Activated T-helper 1 cell treated with anti-CD3 and anti-CD28 coated beads, Interleukin-12 subunit alpha, Interleukin-12 subunit beta, Interleukin-2, Interleukin-4 antibody, amounts not matched to agents 30 ng/mL and 10 ng/mL and 1 ng/mL, durations not matched to agents 14 hours and 24 hours and 36 hours (primary cell): ENCODE measurements around the gene RNF183. TPM values are rescaled to one million over a fixed set of nuclear protein-coding genes. Genes with fewer than 3 reads are reported as not detected.

Source experiments
- DNase-seq: peaks from one replicate; pipeline ENCODE4 v3.0.0; 2021; ENCODE audit warnings: low spot score
- H3K27ac Mint-ChIP-seq: one replicate; pipeline ENCODE4 v1.8.0; 2021; ENCODE audit warnings: mild to moderate bottlenecking, mixed read lengths
- H3K27me3 Mint-ChIP-seq: one replicate; pipeline ENCODE4 v1.8.0; 2022; ENCODE audit warnings: mild to moderate bottlenecking, moderate library complexity, mixed read lengths; ENCODE audit not compliant: insufficient read depth
- H3K36me3 Mint-ChIP-seq: one replicate; pipeline ENCODE4 v1.8.0; 2021; ENCODE audit warnings: low read depth, mixed read lengths
- H3K4me1 Mint-ChIP-seq: one replicate; pipeline ENCODE4 v1.8.0; 2021; ENCODE audit warnings: low read depth, mixed read lengths
- H3K4me3 Mint-ChIP-seq: one replicate; pipeline ENCODE4 v1.8.0; 2021; ENCODE audit warnings: mild to moderate bottlenecking, moderate library complexity, mixed read lengths
- H3K9me3 Mint-ChIP-seq: one replicate; pipeline ENCODE4 v1.8.0; 2021; ENCODE audit warnings: mixed read lengths
- intact Hi-C: fragments of 100-400 bp; cut with micrococcal nuclease; formaldehyde crosslinking; loops from one replicate; pipeline ENCODE4 v1.15.1; 2024
- total RNA-seq: library from RNA; stranded (reverse); gene quantifications from 2 replicates; pipeline ENCODE4 v1.2.3, GENCODE V29; 2022

Gene RNF183
- total RNA-seq, 1 donor from 2014 or later: not detected

DNA sequence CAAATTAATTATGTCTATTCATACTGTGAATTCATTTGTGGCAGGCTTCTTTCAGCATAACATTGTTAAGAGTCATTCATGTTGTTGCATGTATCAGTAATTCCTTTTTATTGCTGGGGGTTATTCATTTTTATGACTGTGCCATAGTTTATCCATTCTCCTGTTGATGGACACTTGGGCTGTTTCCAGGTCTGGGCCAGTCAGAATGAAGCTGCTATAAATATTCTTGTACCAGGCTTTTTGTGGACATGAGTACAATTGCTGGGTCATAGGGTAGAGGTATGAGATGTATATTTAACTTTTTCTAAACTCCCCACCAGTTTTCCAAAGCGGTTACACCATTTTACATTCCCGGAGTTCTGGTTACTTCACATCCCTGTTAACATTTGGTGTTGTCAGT is 14.1 kb downstream of the RNF183 start:
- no peaks in the 10 kb centered on the region for H3K9me3 Mint-ChIP-seq
- H3K36me3 Mint-ChIP-seq: peaks cover 58% of the 10 kb centered on the region
- DNase-seq: no peak
- no peak overlapping the region for H3K4me3 Mint-ChIP-seq
- H3K27ac Mint-ChIP-seq: no peak overlapping the region
- intact Hi-C loops: no loop called here
- no peaks in the 10 kb centered on the region for H3K4me1 Mint-ChIP-seq
- H3K27me3 Mint-ChIP-seq: no peaks in the 10 kb centered on the region

DNA sequence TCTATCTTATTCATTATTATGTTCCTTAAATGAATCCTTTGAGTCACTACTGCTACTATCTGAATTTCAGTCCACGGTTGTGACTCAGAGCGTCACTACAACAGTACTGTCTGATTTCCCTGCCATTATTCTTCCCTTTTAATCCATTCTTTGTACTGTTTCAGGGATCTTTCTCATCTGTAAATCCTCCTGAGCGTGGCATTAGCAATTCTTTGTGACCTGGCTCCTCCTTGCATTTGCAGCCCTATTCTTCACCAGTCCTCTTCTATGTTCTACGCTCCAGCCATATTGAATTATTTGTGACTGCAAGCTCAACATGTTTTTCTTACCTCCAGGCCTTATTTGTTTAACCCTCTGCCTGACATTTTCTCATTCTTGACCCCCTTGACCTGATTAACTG is 21.8 kb downstream of the RNF183 start:
- Mint-ChIP-seq H3K9me3 (no peaks in the 10 kb centered on the region), H3K27ac (no peak overlapping the region), H3K4me3 (no peak overlapping the region), H3K36me3 (peaks cover 64% of the 10 kb centered on the region), H3K4me1 (peaks cover 30% of the 10 kb centered on the region), H3K27me3 (no peaks in the 10 kb centered on the region)
- DNase-seq: no peak
- intact Hi-C loops: no loop called here

DNA sequence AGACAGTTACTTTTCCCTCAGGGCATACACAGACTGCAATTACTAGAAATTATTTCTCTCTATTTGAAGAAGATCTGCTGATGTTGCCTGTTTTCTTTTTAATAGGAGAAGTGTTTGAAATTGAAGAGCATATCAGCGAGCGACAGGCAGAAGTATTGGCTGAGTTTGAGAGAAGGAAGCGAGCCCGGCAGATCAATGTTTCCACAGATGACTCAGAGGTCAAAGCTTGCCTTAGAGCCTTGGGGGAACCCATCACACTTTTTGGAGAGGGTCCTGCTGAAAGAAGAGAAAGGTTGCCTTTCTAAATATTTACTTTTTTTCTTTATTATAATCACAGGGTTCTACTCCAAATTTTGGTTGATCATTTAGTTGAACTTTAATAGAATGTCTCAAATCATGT is 24.3 kb downstream of the RNF183 start:
- intact Hi-C loops: loop anchor here (10.0 kb wide), 1 partner anchor 1106 kb away; the partner anchor contains the start of gene AKNA
- Mint-ChIP-seq H3K27ac (no peak overlapping the region), H3K4me1 (peaks cover 30% of the 10 kb centered on the region), H3K4me3 (no peak overlapping the region), H3K9me3 (no peaks in the 10 kb centered on the region), H3K36me3 (peaks cover 49% of the 10 kb centered on the region), H3K27me3 (no peaks in the 10 kb centered on the region)
- no peak for DNase-seq

DNA sequence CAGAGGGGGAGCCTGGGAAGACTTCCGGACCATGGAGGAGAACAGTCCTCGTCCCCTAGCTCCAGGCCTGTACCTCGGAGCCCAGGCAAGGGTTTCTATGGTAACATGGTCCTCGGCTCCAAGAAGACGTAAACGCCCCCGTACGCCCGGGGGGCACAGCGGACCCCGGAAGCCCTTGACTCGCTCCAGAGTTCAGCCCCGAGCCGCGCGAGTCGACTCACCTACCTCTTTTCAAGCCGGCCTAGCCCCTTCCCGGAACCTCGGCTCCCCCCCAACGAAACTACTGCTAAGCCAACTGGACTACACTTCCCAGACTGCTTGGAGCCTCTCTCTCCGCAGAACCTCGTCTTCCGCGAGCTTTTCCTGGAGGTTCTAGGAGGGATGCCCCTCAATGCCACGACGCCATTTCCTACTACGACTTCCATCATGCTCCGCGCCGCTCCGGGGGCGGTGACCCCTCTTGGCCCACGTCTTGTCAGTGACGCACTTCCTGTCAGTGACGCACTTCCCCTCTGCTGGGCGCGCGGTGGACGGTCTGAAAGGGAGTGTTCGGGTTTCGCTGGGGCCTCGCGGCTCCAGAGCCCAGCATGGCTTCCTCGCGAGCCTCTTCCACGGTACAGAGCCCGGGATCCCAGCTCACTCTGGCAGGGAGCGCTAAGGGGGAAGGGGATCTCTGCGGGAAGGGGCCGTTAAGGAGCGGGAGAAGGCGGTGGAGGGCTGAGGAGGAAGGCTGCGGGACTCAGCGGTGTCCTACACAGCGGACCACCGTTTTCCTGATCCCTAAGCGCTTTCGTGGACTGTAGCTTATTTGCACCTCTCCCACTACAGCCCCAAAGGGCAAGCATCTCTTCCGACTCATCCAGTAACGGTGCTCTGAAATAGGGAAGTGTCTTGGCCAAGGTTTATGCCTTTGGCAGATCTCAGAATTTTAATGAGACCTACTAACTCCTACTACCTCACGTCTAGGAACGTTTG is 27.7 kb downstream of the RNF183 start, which contains the start of the genes CDC26 and PRPF4:
Gene CDC26 (minus strand): TSS at position 416 of the 975 bp plus-strand sequence. CDS start 3,065 bp downstream, outside the sequence.
Gene PRPF4 (plus strand): TSS at position 502 of the 975 bp plus-strand sequence. CDS start 86 bp downstream, at position 588.
- DNase-seq: peak; percentile 94
- Mint-ChIP-seq H3K27me3 (no peaks in the 10 kb centered on the region), H3K36me3 (peaks cover 39% of the 10 kb centered on the region), H3K27ac (no peak within 1 kb of the TSS), H3K4me1 (peaks cover 30% of the 10 kb centered on the region), H3K9me3 (no peaks in the 10 kb centered on the region), H3K4me3 (no peak within 1 kb of the TSS)
- intact Hi-C loops: loop anchor here (1.0 to 10.0 kb wide), 12 partner anchors 54 to 1109 kb away; partner anchors contain the start of genes AKNA, ALAD, C9orf43 and FKBP15

DNA sequence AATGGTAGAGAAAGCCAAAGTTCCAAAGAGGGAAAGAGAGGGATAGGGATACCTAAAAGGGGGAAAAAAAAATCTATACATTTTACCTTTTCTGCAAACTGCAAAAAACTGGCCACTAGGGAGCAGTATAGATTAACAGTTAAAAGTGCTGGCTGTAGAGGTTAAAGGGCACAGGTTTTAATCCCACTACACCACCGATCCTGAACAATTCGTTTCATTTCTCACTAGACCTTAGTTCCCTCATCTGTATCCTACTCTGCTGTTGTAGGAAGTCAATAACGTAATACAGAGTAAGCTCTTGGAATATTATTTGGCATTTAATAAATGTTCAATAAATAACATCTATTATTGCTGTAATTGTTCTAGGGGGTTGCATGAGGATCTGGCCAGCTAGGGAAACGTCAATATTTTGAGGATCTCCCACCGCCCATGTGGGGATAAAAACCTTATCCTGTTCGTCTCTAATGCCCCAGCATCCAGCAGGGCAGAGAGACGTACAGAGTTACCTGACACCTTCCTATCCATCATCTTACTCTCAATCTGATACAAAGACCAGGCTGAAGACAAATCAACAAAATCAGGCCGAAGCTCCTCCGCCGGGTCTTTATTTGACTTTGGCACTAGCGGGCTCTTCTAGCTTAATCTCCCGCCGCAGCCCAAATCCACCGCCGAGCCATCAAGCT is 28.6 kb downstream of the RNF183 start:
- intact Hi-C loops: loop anchor here (1.0 to 10.0 kb wide), 13 partner anchors 53 to 1110 kb away; partner anchors contain the start of genes AKNA, ALAD, C9orf43 and FKBP15
- H3K9me3 Mint-ChIP-seq: no peaks in the 10 kb centered on the region
- no peaks in the 10 kb centered on the region for H3K27me3 Mint-ChIP-seq
- H3K36me3 Mint-ChIP-seq: peaks cover 36% of the 10 kb centered on the region
- no peak overlapping the region for H3K27ac Mint-ChIP-seq
- peak; percentile 19 for DNase-seq
- H3K4me3 Mint-ChIP-seq: no peak overlapping the region
- H3K4me1 Mint-ChIP-seq: peaks cover 27% of the 10 kb centered on the region

DNA sequence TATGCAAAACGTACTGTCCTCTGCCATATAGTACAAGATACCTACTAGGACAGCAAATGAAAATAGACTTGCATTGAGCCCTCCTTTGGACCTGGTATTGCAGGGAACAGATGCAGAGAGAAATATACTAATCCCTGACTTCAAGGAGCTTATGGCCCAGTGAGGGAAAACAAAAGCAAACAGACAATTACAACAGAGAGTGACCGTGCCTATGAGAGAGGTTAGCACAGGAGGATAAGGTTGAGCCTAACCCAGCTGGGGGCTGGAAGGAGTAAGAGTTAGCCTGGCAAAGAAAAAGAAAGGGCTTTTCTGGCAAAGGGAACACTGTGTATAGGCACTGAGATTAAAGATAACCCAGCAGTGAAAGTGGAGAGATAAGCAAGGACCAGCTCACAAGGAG is 33.3 kb downstream of the RNF183 start:
- peaks cover 38% of the 10 kb centered on the region for H3K36me3 Mint-ChIP-seq
- peaks cover 17% of the 10 kb centered on the region for H3K4me1 Mint-ChIP-seq
- no peak overlapping the region for H3K4me3 Mint-ChIP-seq
- H3K9me3 Mint-ChIP-seq: no peaks in the 10 kb centered on the region
- intact Hi-C loops: loop anchor here (5.0 to 10.0 kb wide), 2 partner anchors 158 to 1115 kb away; partner anchors contain the start of gene AKNA
- no peak for DNase-seq
- H3K27me3 Mint-ChIP-seq: no peaks in the 10 kb centered on the region
- no peak overlapping the region for H3K27ac Mint-ChIP-seq

DNA sequence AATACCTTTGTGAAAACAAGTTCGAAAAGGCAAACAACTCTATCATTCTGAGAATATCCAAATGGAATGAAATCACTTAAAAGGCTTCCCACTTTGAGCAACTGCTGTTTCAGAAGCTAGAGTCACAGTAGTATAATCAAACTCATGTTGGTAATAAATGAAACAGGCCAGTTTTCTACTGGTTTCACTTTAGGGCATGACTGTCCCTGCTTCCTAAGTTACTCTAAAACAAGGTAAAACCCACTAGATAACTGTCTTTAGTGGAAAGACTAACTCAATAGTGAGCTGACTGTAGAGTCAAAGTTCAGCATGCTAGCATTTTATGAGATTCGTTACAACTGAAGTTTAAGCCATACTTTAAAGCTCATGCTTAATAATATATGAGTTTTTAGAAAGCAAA is 33.8 kb downstream of the RNF183 start:
- H3K4me3 Mint-ChIP-seq: no peak overlapping the region
- H3K4me1 Mint-ChIP-seq: peaks cover 17% of the 10 kb centered on the region
- no peak for DNase-seq
- no peaks in the 10 kb centered on the region for H3K9me3 Mint-ChIP-seq
- H3K27me3 Mint-ChIP-seq: no peaks in the 10 kb centered on the region
- H3K27ac Mint-ChIP-seq: no peak overlapping the region
- peaks cover 40% of the 10 kb centered on the region for H3K36me3 Mint-ChIP-seq
- intact Hi-C loops: no loop called here

DNA sequence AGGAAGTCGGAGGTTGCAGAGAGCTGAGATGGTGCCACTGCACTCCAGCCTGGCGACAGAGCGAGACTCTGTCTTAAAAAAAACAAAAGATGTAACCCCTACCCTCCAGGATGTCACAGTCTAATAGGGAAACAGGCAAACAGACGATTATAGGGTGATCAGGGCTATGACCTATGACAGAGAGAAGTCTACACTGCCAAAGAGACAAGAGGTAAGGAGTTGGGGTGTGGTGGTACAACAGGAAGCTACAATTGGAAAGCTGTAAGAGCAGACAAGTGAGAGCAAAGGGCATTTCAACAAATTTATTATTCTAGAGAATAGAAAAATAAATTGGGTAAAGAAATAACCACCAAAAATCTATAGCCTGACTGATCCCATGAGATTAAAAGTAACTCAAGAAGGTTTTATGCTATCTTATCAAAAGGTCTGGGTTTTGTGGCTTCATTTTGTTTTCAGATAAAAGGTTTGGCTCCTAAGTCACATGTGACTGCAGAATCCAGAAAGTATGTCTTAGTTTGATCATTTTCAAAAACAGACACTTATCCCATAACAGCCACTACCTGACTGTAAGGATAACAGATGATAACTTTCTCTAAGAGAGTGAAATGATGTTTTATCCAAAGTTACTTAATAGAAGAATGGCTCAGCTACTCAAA is 35.1 kb downstream of the RNF183 start:
- Mint-ChIP-seq H3K36me3 (peaks cover 38% of the 10 kb centered on the region), H3K27me3 (no peaks in the 10 kb centered on the region), H3K4me3 (no peak overlapping the region), H3K4me1 (peaks cover 17% of the 10 kb centered on the region), H3K9me3 (no peaks in the 10 kb centered on the region), H3K27ac (peak overlapping the region; percentile 6)
- intact Hi-C loops: no loop called here
- no peak for DNase-seq

DNA sequence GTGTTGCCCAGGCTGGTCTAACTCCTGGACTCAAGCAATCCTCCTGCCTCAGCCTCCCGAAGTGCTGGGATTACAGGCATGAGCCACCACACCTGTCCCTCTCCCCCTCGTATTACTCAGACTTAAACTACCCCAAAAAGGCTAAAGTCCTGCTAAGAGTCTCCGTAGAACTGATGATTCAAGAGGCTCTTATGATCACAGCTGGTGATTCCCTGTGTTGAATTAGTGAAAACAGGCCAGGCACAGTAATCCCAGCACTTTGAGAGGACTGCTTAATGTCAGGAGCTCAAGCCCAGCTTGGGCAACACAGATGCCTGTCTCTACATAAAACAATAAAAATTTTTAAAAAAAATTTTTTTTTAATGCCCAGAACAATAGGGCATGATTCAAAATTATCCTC is 37.0 kb downstream of the RNF183 start:
- intact Hi-C loops: no loop called here
- peaks cover 34% of the 10 kb centered on the region for H3K36me3 Mint-ChIP-seq
- no peak for DNase-seq
- H3K27me3 Mint-ChIP-seq: no peaks in the 10 kb centered on the region
- H3K27ac Mint-ChIP-seq: no peak overlapping the region
- no peak overlapping the region for H3K4me3 Mint-ChIP-seq
- no peaks in the 10 kb centered on the region for H3K9me3 Mint-ChIP-seq
- peaks cover 16% of the 10 kb centered on the region for H3K4me1 Mint-ChIP-seq

DNA sequence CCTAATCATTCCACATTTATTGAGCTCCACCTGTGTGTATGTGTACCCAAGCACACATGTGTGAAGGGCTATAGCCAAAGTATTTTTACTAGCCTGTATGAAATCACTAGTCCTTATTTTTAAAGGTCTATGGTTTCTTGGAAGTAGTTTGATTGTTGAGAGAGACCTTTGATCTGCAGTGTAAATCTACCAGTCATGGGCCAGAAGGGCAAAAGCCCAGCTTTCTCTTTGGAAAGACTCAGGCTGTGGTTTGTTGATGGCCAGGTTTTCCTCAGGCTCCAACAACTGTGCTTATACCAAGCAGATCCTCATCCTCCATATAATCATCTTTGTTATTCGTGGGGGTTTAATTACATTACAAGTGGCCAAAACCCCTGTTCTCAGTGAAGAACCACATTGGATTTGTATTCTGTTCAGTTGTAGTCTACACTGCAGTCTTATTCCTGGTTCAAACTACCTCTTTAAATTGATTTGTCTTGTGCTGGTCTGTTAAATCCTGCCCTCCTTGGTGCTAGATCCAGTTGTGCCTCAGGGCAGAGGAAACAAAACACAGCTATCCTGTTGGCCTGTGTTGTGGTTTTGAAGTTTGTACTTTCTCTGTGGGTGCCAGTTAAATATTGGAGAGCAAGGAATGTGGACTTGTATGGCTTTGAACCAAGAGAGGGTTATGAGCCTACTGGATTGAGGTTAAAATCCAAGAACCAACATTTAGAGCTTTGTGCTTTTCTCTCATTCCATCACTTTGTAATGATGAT is 41.1 kb downstream of the RNF183 start:
- no peaks in the 10 kb centered on the region for H3K9me3 Mint-ChIP-seq
- peaks cover 33% of the 10 kb centered on the region for H3K36me3 Mint-ChIP-seq
- H3K27me3 Mint-ChIP-seq: no peaks in the 10 kb centered on the region
- peaks cover 4% of the 10 kb centered on the region for H3K4me1 Mint-ChIP-seq
- no peak for DNase-seq
- intact Hi-C loops: no loop called here
- no peak overlapping the region for H3K4me3 Mint-ChIP-seq
- H3K27ac Mint-ChIP-seq: no peak overlapping the region

DNA sequence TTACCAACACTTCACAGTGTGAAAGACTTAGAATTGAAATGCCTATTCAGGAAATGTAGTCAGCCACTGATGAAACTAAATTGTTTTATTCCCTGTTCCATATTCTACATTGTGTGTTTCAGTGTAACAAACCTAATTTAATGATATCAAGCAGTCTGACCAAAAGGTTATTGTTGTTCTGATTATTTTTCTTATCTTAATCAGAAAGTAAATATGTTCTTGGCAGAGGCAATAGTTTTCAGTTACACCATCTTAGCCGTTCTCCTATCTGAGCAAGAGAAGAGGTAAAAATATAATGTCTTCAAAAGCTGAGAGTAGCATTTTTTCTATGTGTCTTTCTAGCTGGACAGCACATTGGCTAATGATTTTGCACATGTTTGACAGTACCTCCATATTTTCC is 44.9 kb downstream of the RNF183 start:
- H3K36me3 Mint-ChIP-seq: peaks cover 26% of the 10 kb centered on the region
- no peaks in the 10 kb centered on the region for H3K27me3 Mint-ChIP-seq
- intact Hi-C loops: no loop called here
- DNase-seq: no peak
- no peaks in the 10 kb centered on the region for H3K9me3 Mint-ChIP-seq
- no peak overlapping the region for H3K27ac Mint-ChIP-seq
- peaks cover 4% of the 10 kb centered on the region for H3K4me1 Mint-ChIP-seq
- no peak overlapping the region for H3K4me3 Mint-ChIP-seq

DNA sequence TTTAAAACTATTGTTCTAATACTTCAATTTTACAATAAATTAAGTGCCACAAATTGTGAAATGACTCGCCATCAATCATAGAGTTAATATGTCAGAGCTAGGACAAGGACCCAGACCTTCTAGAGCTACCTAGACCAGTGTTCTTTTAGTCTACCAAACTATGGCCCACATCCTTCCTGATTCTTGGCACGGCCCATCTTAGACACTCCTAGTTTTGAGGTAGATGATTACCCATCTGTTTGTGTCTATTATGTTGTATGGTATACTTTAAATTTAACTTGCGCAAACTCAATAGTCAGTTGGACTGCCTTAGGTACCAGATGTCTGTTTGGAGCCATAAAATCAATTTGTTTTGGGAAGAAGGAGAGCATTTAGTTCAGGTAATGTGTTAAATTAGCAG is 45.3 kb downstream of the RNF183 start:
- H3K27ac Mint-ChIP-seq: no peak overlapping the region
- no peaks in the 10 kb centered on the region for H3K9me3 Mint-ChIP-seq
- H3K4me3 Mint-ChIP-seq: no peak overlapping the region
- H3K4me1 Mint-ChIP-seq: peaks cover 4% of the 10 kb centered on the region
- H3K36me3 Mint-ChIP-seq: peaks cover 26% of the 10 kb centered on the region
- intact Hi-C loops: no loop called here
- no peak for DNase-seq
- H3K27me3 Mint-ChIP-seq: no peaks in the 10 kb centered on the region
